Glutamatergic neuron (in vitro differentiated cells): ENCODE data around the gene TMC3. TPM values are rescaled to one million over a fixed set of nuclear protein-coding genes. Genes with fewer than 3 reads are reported as not detected.

Experiments
- DNase-seq: peaks from one replicate; pipeline ENCODE4 v3.0.0; 2022
- H3K27ac Mint-ChIP-seq: one replicate; pipeline ENCODE4 v1.8.0; 2020; ENCODE audit warnings: mild to moderate bottlenecking, mixed read lengths, inconsistent platforms; ENCODE audit not compliant: unreplicated experiment
- H3K27me3 Mint-ChIP-seq: one replicate; pipeline ENCODE4 v1.8.0; 2020; ENCODE audit warnings: mild to moderate bottlenecking, moderate library complexity, mixed read lengths, inconsistent platforms; ENCODE audit not compliant: unreplicated experiment
- H3K36me3 Mint-ChIP-seq: one replicate; pipeline ENCODE4 v1.8.0; 2020; ENCODE audit warnings: mild to moderate bottlenecking, mixed read lengths, inconsistent platforms; ENCODE audit not compliant: unreplicated experiment
- H3K4me1 Mint-ChIP-seq: one replicate; pipeline ENCODE4 v1.8.0; 2020; ENCODE audit warnings: mild to moderate bottlenecking, low read depth, mixed read lengths, inconsistent platforms; ENCODE audit not compliant: unreplicated experiment
- H3K4me3 Mint-ChIP-seq: one replicate; pipeline ENCODE4 v1.8.0; 2020; ENCODE audit warnings: mild to moderate bottlenecking, mixed read lengths, inconsistent platforms; ENCODE audit not compliant: unreplicated experiment
- H3K9me3 Mint-ChIP-seq: one replicate; pipeline ENCODE4 v1.8.0; 2020; ENCODE audit warnings: mild to moderate bottlenecking, moderate library complexity, mixed read lengths, inconsistent platforms; ENCODE audit not compliant: unreplicated experiment
- CTCF ChIP-seq: fragments of 200-600 bp; sonication (generic); IDR thresholded peaks from one replicate; pipeline ENCODE4 v1.5.0; 2021; ENCODE audit not compliant: partially characterized antibody, unreplicated experiment
- total RNA-seq: library from RNA; stranded (reverse); fragmentation: NEBNext Ultra II Directional; extraction: Animal tissue kit (Norgen Biotek cat#: 25700); gene quantifications from one replicate; pipeline ENCODE4 v1.2.1, GENCODE V29; 2021; ENCODE audit not compliant: unreplicated experiment

TMC3 gene
- total RNA-seq, 1 donor from 2014 or later, result not detected

GRCh38 chr15:81336568-81336967 lies 37.4 kb downstream of the TMC3 start:
- H3K4me1 Mint-ChIP-seq, result peaks cover 14% of the 10 kb centered on the region
- H3K9me3 Mint-ChIP-seq, result peaks cover 2% of the 10 kb centered on the region
- peaks cover 3% of the 10 kb centered on the region for H3K27me3 Mint-ChIP-seq
- no peak overlapping the region for H3K4me3 Mint-ChIP-seq
- no peak for DNase-seq
- H3K27ac Mint-ChIP-seq, result no peak overlapping the region
- H3K36me3 Mint-ChIP-seq, result no peaks in the 10 kb centered on the region
- no peak for TF ChIP-seq CTCF

DNA sequence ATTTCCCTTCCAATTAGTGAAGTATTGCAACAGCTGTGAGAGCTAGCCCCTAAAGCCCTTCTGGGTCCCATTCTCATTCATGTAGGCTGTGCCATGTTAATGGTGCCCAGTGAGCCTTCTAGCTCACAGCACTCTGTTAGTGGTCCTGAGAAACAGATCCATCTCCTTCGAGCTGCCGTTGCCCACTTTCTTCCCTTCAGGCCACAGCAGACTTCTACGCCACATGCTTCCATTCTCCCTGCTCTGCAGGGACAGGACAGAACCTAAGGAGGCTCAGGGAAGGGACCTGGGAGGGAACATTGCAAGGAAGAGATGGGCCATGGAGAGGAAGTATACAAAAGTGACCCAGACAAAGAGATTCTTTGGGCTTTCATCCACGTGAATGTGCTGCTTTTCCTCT lies 38.4 kb downstream of the TMC3 start:
- no peak for DNase-seq
- Mint-ChIP-seq H3K36me3 (no peaks in the 10 kb centered on the region), H3K4me3 (no peak overlapping the region), H3K27ac (no peak overlapping the region), H3K9me3 (peaks cover 2% of the 10 kb centered on the region), H3K27me3 (peaks cover 3% of the 10 kb centered on the region), H3K4me1 (peaks cover 14% of the 10 kb centered on the region)
- TF ChIP-seq CTCF, result no peak

GRCh38 chr15:81334768-81335435 lies 39.1 kb downstream of the TMC3 start:
- peaks cover 2% of the 10 kb centered on the region for H3K9me3 Mint-ChIP-seq
- DNase-seq, result no peak
- H3K4me3 Mint-ChIP-seq, result no peak overlapping the region
- peaks cover 3% of the 10 kb centered on the region for H3K27me3 Mint-ChIP-seq
- no peak overlapping the region for H3K27ac Mint-ChIP-seq
- H3K4me1 Mint-ChIP-seq, result peaks cover 14% of the 10 kb centered on the region
- TF ChIP-seq CTCF, result no peak
- no peaks in the 10 kb centered on the region for H3K36me3 Mint-ChIP-seq

DNA sequence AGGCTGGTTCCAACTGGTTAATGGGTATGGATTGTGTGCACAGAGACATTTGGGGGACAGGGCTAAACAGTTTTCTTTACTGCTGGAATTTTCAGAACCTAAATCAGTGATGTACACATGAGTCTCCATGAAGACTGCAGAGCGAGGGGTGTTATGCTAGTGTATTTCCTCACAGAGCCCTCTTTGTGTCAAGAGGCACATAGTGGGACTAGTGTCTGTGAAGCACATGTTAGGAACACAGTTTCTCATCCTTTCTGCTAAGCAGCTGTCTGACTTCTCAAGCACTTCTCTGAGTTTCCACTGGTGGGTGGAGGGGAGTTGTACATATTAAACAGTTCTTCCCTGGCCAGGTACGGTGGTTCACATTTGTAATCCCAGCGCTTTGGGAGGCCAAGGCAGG lies 40.6 kb downstream of the TMC3 start:
- H3K4me1 Mint-ChIP-seq, result peaks cover 14% of the 10 kb centered on the region
- no peaks in the 10 kb centered on the region for H3K9me3 Mint-ChIP-seq
- H3K27me3 Mint-ChIP-seq, result peaks cover 2% of the 10 kb centered on the region
- H3K27ac Mint-ChIP-seq, result no peak overlapping the region
- no peaks in the 10 kb centered on the region for H3K36me3 Mint-ChIP-seq
- no peak for TF ChIP-seq CTCF
- H3K4me3 Mint-ChIP-seq, result no peak overlapping the region
- DNase-seq, result no peak

DNA sequence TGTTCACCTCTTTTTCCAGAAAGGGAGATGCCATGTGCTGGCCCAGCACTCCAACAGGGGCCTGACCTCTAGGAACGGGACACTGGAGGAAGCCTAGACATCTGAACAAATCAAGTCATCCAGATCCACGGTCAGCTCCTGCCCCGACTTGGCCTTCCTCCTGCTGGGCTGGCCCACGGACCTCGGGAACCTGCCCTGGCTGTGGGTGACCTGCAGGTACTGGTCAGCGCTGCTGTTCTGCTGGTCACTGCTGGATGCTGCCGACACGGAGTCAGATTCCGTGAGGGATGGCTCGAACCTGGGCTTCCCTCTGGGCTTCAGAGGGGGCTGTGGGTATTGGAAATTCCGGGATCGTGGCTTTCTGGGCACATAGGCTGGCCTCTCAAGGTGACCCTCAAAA lies 41.7 kb downstream of the TMC3 start:
- H3K27me3 Mint-ChIP-seq, result peaks cover 2% of the 10 kb centered on the region
- H3K36me3 Mint-ChIP-seq, result no peaks in the 10 kb centered on the region
- H3K27ac Mint-ChIP-seq, result no peak overlapping the region
- DNase-seq, result no peak
- H3K4me1 Mint-ChIP-seq, result peaks cover 14% of the 10 kb centered on the region
- H3K9me3 Mint-ChIP-seq, result no peaks in the 10 kb centered on the region
- no peak for TF ChIP-seq CTCF
- H3K4me3 Mint-ChIP-seq, result no peak overlapping the region
